Parathyroid adenoma (tissue), 2 donors: ENCODE results near the gene PLIN3.

Experiments used
- H2AFZ ChIP-seq: fragments of 300-600 bp; sonication (generic); one replicate; pipeline ENCODE4 v1.7.0; 2017; ENCODE audit warnings: antibody characterized with exemption, mild to moderate bottlenecking
- H3K27ac ChIP-seq: fragments of 300-600 bp; sonication (generic); one replicate; pipeline ENCODE4 v1.7.0; 2017
- H3K27me3 ChIP-seq: fragments of 300-600 bp; sonication (generic); one replicate; pipeline ENCODE4 v1.7.0; 2017; ENCODE audit warnings: low read length; ENCODE audit not compliant: control insufficient read depth, insufficient read depth
- H3K36me3 ChIP-seq: fragments of 300-600 bp; sonication (generic); one replicate; pipeline ENCODE4 v1.7.0; 2017; ENCODE audit warnings: low read length; ENCODE audit not compliant: control insufficient read depth, insufficient read depth
- H3K4me1 ChIP-seq: fragments of 300-600 bp; sonication (generic); one replicate; pipeline ENCODE4 v1.7.0; 2017; ENCODE audit warnings: control low read depth
- H3K4me2 ChIP-seq: fragments of 300-600 bp; sonication (generic); one replicate; pipeline ENCODE4 v1.7.0; 2017; ENCODE audit warnings: low read length
- H3K4me3 ChIP-seq: fragments of 300-600 bp; sonication (generic); one replicate; pipeline ENCODE4 v1.7.0; 2017; ENCODE audit warnings: low read depth, low read length
- H3K79me2 ChIP-seq: fragments of 300-600 bp; sonication (generic); one replicate; pipeline ENCODE4 v1.7.0; 2017; ENCODE audit warnings: control low read depth
- H3K9ac ChIP-seq: fragments of 300-600 bp; sonication (generic); one replicate; pipeline ENCODE4 v1.7.0; 2017; ENCODE audit warnings: mild to moderate bottlenecking
- H3K9me3 ChIP-seq: fragments of 300-600 bp; sonication (generic); one replicate; pipeline ENCODE4 v1.7.0; 2017; ENCODE audit warnings: low read length; ENCODE audit not compliant: control insufficient read depth
- CTCF ChIP-seq: fragments of 300-600 bp; sonication (generic); IDR thresholded peaks from one replicate; pipeline ENCODE4 v1.7.0; 2017; ENCODE audit warnings: antibody characterized with exemption, mild to moderate bottlenecking
- donor health status: primary hyperparathyroidism.

The PLIN3 gene

GRCh38 chr19:4867534-4868285 lies at the start of gene PLIN3:
Gene PLIN3, minus strand, starts transcription at chr19:4867667. Its CDS starts 6,273 bp downstream, at chr19:4861394.
- no peak for TF ChIP-seq CTCF
- no peaks in the 10 kb centered on the region for H3K27me3 ChIP-seq
- peak within 1 kb of the TSS; percentile 78 for H3K4me2 ChIP-seq
- H3K79me2 ChIP-seq: no peaks in the 10 kb centered on the region
- H2AFZ ChIP-seq: peak within 1 kb of the TSS; percentile 95
- H3K9me3 ChIP-seq: no peaks in the 10 kb centered on the region
- H3K9ac ChIP-seq: peak within 1 kb of the TSS; percentile 34
- H3K36me3 ChIP-seq: no peaks in the 10 kb centered on the region
- peak within 1 kb of the TSS; percentile 49 for H3K27ac ChIP-seq
- H3K4me3 ChIP-seq: peak within 1 kb of the TSS; percentile 67
- peaks cover 2% of the 10 kb centered on the region for H3K4me1 ChIP-seq

GRCh38 chr19:4916292-4917082 lies 49.0 kb upstream of the PLIN3 start:
- H3K4me3 ChIP-seq: no peak overlapping the region
- H3K9ac ChIP-seq: no peak overlapping the region
- no peak overlapping the region for H2AFZ ChIP-seq
- H3K27me3 ChIP-seq: no peaks in the 10 kb centered on the region
- H3K79me2 ChIP-seq: no peaks in the 10 kb centered on the region
- no peak overlapping the region for H3K27ac ChIP-seq
- H3K36me3 ChIP-seq: no peaks in the 10 kb centered on the region
- H3K4me1 ChIP-seq: no peaks in the 10 kb centered on the region
- TF ChIP-seq CTCF: no peak
- no peak overlapping the region for H3K4me2 ChIP-seq
- no peaks in the 10 kb centered on the region for H3K9me3 ChIP-seq

- no peaks in the 10 kb centered on the region for H3K36me3 ChIP-seq
- no peak overlapping the region for H3K4me2 ChIP-seq
- no peaks in the 10 kb centered on the region for H3K9me3 ChIP-seq
- TF ChIP-seq CTCF: no peak
- no peak overlapping the region for H3K4me3 ChIP-seq
- no peaks in the 10 kb centered on the region for H3K4me1 ChIP-seq
- H3K9ac ChIP-seq: no peak overlapping the region
- H3K79me2 ChIP-seq: no peaks in the 10 kb centered on the region
- no peaks in the 10 kb centered on the region for H3K27me3 ChIP-seq
- no peak overlapping the region for H2AFZ ChIP-seq
- no peak overlapping the region for H3K27ac ChIP-seq
Observed at GRCh38 chr19:4914736-4915501, 47.5 kb upstream of the PLIN3 start.

- H3K9me3 ChIP-seq: no peaks in the 10 kb centered on the region
- H3K9ac ChIP-seq: no peak overlapping the region
- H3K4me3 ChIP-seq: no peak overlapping the region
- H3K79me2 ChIP-seq: no peaks in the 10 kb centered on the region
- no peak for TF ChIP-seq CTCF
- no peak overlapping the region for H3K4me2 ChIP-seq
- no peak overlapping the region for H3K27ac ChIP-seq
- H3K36me3 ChIP-seq: no peaks in the 10 kb centered on the region
- H2AFZ ChIP-seq: no peak overlapping the region
- no peaks in the 10 kb centered on the region for H3K27me3 ChIP-seq
- H3K4me1 ChIP-seq: no peaks in the 10 kb centered on the region
Observed at GRCh38 chr19:4913996-4914735, 46.7 kb upstream of the PLIN3 start.
